Measurements from ENCODE around the gene GSS.
A peak's percentile ranks its signal among the peaks of the same experiment; 100 is the strongest.

The GSS gene
- total RNA-seq, result 41.7 to 54.9 reads per million in 2 experiments

GRCh38 chr20:34955231-34956040 is at the start of gene GSS, which contains the start of gene MYH7B:
Gene GSS (minus strand): TSS chr20:34955806. CDS start chr20:34951852, 3,954 bp downstream.
Gene MYH7B (plus strand): TSS chr20:34955868. CDS start chr20:34978006, 22,138 bp downstream.
- DNase-seq (ENCODE audit: low read depth), result peak; percentile 92

DNA sequence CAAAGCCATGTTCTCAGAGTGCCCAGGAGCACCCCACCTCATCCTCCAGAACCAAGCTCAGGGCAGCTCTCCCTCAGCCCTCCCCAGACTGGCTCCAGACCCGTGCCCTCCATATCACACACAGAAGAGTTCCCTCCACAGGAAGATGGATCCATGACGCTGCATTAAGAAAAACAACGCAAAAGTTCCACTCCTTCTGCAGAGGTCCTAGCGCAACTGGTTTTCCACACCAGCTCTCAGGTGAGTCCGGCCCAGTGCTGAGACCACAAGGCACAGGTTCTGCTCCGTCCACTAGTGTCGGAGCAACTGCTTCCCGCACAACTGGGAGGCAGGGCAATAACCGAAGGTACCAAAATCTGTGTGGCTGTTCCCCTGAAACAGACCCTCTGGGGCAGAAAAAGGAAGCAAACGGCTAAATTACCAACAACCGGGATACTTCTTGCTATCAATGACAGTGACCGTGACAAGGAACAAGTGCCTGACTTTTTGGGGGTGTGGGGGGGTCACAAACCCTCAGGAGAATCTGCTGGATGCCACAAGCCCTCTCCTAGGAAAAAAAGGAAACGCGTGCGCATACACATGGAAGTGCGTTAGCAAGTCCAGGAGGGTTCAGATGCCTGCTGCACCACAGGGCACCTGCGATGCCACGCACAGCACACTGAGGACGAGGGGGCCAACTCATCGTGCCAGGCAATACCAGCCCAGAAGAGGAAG is 49.3 kb upstream of the GSS start:
- DNase-seq (ENCODE audit: low read depth), result no peak

DNA sequence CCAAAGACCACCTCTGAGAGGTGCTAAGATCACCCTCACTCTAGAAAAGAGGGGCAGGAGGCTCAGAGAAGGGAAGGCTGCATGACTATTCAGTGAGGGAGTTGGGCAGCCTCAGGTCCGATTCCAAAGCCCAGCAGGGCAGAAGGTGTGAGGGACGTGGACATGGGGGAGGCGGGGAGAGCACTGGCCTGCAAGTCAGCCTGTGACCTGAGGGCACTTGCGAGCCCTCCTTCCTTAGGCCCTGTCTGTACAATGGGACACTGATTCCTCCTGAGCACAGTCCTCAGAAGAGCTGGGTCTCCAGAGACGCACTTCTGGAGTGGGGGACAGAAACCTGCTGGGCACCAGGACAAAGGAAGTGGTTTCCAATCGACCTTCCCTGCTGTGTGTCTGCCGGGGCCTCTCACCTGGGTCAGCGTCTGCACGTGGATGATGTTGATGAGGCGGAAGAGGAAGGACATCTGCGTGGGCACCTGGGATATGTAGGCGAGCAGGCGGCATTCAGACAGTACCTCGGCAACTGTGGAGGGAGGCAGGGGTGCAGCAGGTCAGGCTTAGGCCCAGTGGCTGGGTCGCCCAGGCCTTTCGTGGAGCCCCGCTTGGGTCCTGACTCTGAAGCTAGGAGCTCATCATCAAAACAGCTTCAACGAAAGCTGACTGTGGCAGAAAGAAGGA is 48.6 kb upstream of the GSS start:
- no peak for DNase-seq (ENCODE audit: low read depth)

DNA sequence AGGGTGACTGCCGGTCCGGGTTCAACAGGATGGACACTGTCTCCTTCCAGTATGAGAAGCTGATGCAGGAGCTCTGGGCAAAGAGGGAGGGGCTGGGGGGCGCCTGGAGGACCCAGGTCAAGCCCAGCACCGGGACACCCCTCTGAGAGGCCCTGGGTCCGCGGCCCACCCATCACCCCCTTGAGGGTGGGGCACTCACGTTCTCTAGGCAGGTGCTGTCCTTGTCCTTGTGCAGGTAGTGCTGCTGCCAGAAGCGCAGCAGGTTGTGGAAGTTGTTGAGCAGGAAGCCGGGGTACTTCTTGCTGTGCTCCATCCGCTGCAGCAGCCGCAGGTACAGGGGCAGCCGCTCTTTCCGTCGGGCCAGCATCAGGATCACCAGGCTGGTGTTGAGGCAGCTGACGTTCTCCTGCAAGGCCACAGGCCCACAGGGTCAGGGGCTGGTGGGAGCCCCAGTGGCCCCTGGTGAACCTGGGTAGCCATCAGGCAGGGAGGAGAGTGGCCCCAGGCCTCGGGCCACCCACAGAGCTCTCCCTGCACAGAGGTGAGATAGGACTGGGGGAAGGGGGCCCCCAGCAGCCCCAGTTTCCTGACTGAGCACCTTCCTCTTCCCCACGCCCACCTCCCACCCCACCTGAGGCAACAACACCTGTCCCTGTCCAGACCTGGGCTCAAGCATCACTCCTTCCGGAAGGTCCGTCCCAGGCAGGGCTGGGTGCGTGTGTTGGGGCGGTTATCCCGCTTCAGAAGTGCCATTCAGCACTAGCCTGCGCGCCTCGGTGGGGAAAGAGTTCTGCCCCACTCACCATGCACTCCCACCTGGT is 47.8 kb upstream of the GSS start:
- DNase-seq (ENCODE audit: low read depth), result no peak

- DNase-seq (ENCODE audit: low read depth), result no peak
These were observed 47.0 kb upstream of the GSS start for GRCh38 chr20:35002426-35003210.

DNA sequence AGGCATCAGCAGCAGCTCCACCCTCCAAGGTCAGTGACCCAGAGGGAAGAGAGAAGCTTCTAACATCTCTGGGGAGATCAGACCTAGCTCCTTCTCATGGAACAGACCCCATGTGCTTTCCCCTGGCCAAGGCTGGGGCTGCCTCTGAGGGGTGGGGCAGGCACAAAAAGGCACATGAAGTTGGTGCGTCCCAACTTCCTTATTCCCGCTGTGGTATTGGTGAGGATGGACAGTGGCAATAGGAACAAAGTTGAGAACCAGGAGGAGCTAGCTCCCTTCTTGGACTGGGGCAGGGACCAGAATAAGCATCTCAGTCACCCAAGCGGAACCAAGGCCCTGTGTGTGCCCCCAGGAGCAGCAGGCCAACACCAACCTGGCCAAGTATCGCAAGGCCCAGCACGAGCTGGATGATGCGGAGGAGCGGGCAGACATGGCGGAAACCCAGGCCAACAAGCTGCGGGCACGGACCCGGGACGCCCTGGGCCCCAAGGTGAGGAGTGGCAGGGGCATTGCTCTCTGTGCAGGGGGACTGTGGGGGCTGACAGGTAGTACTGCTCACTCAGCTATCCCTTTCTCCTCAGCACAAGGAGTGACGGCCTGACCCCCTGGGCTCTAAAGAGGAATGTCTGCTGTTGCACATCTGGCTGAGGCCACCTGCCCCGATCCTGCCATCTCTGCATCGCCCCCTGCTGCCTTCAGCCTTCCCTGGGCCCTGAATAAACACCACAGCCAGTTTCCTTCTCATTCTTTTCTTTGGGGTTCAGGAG is 46.2 kb upstream of the GSS start:
- DNase-seq (ENCODE audit: low read depth), result no peak

GRCh38 chr20:35000922-35001595 is 45.5 kb upstream of the GSS start:
- no peak for DNase-seq (ENCODE audit: low read depth)

DNA sequence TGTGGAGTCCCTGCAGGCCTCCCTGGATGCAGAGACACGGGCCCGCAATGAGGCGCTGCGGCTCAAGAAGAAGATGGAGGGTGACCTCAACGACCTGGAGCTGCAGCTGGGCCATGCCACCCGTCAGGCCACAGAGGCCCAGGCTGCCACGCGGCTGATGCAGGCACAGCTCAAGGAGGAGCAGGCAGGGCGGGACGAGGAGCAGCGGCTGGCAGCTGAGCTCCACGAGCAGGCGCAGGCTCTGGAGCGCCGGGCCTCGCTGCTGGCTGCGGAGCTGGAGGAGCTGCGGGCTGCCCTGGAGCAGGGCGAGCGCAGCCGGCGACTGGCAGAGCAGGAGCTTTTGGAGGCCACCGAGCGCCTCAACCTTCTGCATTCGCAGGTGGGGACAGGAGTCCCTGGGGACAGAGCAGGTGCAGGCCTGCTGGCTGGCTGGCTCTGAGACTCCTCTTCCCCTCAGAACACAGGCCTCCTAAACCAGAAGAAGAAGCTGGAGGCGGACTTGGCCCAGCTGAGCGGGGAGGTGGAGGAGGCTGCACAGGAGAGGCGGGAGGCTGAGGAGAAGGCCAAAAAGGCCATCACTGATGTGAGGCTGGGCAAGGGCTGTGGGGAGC is 44.8 kb upstream of the GSS start:
- DNase-seq (ENCODE audit: low read depth), result no peak

DNA sequence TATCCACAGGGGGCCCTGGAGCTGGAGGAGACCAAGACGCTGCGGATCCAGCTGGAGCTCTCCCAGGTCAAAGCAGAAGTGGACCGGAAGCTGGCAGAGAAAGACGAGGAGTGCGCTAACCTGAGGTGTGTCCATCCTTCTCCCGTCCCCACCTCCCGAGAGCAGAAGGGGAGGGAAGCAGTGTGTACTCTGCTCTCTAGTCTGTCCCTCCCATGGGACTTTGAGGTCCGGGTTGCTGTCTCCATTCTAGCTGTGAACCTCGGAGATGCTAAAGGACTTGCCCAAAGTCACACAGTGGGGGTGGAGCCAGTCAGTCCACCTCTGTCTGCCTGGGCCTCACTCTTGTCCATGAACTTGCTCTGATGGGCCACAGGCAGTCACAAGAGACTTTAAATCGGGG is 44.2 kb upstream of the GSS start:
- DNase-seq (ENCODE audit: low read depth), result no peak

DNA sequence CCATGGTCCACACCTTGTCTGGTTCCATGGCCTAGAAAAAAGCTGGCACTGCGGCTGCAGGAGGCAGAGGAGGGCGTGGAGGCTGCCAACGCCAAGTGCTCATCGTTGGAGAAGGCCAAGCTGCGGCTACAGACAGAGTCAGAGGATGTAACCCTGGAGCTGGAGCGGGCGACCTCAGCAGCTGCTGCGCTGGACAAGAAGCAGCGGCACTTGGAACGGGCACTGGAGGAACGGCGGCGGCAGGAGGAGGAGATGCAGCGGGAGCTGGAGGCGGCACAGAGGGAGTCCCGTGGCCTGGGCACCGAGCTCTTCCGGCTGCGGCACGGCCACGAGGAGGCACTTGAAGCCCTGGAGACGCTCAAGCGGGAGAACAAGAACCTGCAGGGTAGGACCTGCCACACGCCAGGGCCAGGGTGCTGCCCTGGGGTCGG is 43.4 kb upstream of the GSS start:
- no peak for DNase-seq (ENCODE audit: low read depth)

DNA sequence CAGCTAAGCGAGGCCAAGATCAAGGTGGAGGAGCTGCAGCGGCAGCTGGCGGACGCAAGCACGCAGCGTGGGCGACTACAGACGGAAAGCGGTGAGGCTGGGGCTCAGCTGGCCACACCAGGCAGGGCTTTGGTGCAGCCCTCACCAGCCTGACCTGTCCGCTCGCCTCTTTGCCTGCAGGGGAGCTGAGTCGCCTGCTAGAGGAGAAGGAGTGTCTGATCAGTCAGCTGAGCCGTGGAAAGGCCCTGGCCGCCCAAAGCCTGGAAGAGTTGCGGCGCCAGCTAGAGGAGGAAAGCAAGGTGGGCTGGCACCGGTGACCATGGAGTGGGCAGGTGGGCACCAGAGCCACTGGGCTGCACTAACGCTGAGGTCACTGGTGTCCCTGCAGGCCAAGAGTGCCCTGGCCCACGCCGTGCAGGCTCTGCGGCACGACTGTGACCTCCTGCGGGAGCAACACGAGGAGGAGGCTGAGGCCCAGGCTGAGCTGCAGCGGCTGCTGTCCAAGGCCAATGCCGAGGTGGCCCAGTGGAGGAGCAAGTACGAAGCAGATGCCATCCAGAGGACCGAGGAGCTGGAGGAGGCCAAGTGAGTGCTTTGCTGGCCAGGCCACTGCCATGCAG is 42.8 kb upstream of the GSS start:
- no peak for DNase-seq (ENCODE audit: low read depth)

DNA sequence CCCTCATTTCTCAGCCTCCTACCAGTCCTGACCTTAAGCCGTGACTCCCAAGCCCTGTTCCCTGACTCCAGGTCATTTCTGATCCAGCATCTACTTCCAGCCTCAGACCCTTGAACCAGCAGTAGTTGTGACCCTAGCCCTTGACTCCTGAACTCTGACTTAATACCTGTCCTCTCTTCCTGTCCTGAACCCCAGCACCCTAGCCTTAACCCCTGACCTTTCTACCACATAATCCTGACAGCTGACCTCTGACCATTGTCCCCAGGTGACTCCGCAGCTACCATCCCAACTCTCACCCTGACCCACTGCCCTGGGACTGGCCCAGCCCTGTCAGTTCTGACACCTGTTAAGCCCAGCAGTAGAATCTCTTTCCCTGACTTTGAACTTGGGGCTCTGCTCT is 42.2 kb upstream of the GSS start:
- no peak for DNase-seq (ENCODE audit: low read depth)

DNA sequence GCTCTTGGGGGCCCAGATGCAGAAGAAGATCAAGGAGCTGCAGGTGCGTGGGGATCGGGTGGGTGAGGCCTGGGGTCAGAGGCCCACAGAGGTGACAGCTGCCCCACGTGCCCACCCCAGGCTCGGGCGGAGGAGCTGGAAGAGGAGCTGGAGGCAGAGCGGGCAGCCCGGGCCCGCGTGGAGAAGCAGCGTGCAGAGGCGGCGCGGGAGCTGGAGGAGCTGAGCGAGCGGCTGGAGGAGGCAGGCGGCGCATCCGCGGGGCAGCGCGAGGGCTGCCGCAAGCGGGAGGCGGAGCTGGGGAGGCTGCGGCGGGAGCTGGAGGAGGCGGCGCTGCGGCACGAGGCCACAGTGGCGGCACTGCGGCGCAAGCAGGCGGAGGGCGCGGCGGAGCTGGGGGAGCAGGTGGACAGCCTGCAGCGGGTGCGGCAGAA is 41.5 kb upstream of the GSS start:
- DNase-seq (ENCODE audit: low read depth), result no peak

DNA sequence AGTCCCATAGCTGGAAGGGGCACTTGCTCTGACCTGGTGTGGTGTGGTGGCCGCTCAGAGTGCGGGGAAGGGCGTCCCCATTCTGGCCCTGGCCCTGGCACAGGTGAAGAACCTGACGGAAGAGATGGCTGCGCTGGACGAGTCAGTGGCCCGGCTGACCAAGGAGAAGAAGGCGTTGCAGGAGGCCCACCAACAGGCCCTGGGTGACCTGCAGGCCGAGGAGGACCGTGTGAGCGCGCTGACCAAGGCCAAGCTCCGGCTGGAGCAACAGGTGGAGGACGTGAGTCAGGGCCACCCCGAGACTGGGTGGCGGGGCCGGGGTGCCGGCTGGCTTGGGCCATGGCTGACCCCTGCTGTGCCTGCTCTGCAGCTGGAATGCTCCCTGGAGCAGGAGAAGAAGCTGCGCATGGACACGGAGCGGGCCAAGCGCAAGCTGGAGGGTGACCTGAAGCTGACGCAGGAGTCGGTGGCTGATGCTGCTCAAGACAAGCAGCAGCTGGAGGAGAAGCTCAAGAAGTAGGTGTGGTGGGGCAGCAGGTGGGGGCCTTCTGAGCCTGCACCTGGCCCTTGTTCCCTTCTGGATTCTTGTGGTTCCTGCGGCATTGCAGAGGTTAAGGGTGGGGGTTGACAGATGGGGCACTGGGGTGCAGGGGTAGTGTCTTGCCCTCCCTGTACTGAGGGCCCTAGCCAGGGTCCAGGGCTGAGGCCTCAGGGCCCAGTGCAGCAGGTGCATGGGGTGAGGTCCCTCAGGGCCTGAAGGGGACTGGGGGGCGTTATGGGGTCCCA is 40.8 kb upstream of the GSS start:
- no peak for DNase-seq (ENCODE audit: low read depth)

DNA sequence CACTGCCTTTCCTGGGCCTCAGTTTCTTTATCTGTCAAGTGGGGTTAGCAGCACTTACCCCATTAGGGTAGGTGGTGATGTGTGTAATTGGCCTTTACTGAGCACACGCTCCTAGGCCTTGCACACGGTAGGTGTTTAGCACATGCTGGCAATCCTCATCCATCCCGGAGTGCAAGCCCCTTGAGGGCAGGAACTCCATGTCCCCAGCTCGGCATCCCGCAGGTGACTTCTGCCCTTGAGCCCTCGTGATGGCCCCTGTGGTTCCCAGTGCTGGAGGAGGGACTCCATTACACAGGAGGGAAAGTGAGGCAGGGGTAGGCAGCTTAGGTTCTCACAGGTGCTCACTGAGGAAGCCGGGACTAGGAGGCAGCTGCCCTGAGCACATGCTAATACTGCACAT is 40.1 kb upstream of the GSS start:
- DNase-seq (ENCODE audit: low read depth), result no peak

DNA sequence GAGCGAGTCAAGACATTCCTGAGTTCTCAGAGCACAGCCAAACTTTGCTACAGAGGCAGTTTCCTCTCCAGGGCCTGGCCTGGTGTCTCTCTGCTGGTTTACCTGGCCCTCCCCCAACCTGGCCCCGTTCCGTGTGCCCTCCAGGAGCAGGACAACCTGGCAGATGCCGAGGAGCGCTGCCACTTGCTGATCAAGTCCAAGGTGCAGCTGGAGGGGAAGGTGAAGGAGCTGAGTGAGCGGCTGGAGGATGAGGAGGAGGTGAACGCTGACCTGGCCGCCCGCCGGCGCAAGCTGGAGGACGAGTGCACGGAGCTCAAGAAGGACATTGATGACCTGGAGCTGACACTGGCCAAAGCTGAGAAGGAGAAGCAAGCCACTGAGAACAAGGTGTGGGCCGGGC is 39.6 kb upstream of the GSS start:
- no peak for DNase-seq (ENCODE audit: low read depth)

DNA sequence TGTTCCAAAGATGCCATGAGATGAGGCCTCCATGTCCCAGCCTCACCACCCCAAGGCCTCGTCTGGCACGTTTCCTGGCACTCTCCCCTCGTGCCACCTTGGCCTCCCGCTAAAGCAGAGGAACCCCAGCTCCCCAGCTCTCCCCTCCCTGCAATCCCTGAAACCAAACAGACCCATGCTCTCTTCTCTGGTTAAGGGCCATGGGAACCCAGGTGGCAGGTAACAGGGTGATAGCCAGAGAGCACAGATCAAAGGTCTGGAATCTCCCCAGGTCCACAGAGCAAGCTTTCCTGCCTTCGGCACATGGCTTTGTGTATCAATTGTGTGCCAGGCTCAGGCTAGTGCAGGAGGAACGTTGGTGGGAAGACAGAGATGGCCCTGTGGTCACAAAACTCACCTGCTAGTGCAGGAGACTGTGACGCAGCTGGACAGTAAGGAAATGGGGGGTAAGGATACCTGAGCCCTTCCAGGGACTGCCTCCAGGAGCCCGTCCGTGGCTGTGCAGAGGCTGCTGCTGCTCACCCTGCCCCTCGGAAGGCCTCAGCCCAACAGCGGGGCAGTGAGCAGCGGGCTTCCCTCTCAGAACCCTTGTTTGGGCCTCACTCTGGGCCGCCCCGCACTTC is 39.0 kb upstream of the GSS start:
- no peak for DNase-seq (ENCODE audit: low read depth)
